ENCODE data around the gene CGB2.

CGB2 gene

GRCh38 chr19:48997972-48998371 lies 33.7 kb upstream of the CGB2 start:
- peak; percentile 74 for TF ChIP-seq CTCF (conservative IDR thresholded peaks at IDR 0.05)

GRCh38 chr19:48999481-49000325 lies 32.0 kb upstream of the CGB2 start:
- TF ChIP-seq CTCF (conservative IDR thresholded peaks at IDR 0.05) = peak; percentile 70
- no peak overlapping the region for H3K27ac ChIP-seq

More at GRCh38 chr19:48997972-48998371, 33.7 kb upstream of the CGB2 start:
- H3K27ac ChIP-seq = no peak overlapping the region

DNA sequence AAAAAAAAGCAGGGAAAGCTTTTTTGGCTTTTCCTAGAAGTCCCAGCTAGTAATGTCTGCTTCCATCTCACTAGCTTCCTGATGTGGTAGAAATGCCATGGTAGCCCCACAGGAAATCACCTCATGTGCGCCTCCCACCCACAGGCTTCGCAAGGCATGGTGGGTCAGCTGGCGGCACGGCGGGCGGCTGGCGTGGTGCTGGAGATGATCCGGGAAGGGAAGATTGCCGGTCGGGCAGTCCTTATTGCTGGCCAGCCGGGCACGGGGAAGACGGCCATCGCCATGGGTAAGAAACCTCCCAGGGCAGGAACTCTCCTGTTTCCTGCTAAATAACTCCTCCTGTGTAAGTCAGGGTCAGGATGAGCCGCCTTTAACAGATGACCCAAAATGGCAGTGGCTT lies 27.6 kb upstream of the CGB2 start:
- no peak for TF ChIP-seq CTCF (conservative IDR thresholded peaks at IDR 0.05)
- H3K27ac ChIP-seq = no peak overlapping the region

DNA sequence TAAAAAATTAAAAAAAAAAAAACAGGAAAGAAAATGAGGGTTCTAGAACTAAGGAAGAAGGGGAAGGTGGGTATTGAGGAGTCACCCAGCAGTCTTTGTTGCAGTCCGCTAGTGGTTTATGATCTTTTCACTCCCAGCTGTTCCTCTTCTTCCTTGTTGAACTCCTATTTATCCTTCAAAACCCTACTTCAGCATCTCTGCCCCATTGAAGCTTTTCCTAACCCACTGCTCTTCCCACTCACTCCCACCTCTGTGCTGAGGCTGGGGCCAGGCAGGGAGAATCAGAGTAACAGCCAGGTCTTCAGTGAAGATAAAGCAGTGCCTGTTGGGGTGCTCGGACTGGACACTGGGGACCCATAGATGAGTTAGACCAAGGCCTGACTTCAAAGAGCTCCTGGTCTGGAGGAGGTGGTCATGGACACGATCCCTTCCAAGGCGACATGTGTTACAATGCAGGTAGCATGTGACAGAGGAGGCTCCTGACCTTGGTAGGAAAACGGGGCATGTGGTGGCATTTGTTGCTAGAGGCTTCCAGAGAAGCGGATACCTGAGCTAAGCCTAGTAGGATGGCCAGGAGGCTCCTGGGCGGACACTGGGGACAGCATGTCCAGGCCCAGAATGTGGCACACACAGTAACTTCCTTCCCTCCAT lies 26.6 kb upstream of the CGB2 start:
- TF ChIP-seq CTCF (conservative IDR thresholded peaks at IDR 0.05) = no peak
- no peak overlapping the region for H3K27ac ChIP-seq

- H3K27ac ChIP-seq = no peak overlapping the region
- TF ChIP-seq CTCF (conservative IDR thresholded peaks at IDR 0.05) = no peak
Observed at GRCh38 chr19:49006905-49007304, 24.8 kb upstream of the CGB2 start.

DNA sequence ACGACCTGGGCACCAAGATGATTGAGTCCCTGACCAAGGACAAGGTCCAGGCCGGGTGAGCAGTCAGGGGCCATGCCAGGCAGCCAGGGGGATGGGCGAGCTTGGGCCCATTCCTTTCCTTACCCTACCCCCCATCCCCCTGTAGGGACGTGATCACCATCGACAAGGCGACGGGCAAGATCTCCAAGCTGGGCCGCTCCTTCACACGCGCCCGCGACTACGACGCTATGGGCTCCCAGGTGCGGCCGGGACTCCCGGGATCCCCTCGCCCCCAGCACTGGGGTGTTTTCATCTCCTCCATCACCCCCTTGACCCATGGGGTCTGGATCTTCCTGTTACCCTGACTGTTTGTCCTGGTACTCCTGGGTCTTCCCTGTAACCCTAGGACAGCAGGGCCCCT lies 21.9 kb upstream of the CGB2 start:
- H3K27ac ChIP-seq = no peak overlapping the region
- TF ChIP-seq CTCF (conservative IDR thresholded peaks at IDR 0.05) = no peak

- no peak for TF ChIP-seq CTCF (conservative IDR thresholded peaks at IDR 0.05)
- H3K27ac ChIP-seq = no peak overlapping the region
Observed at GRCh38 chr19:49010453-49010852, 21.2 kb upstream of the CGB2 start.

Measured in VCaP (cell line).